Keratinocyte (primary cell): ENCODE data around the gene ARID3A.

ENCODE experiments used
- EZH2 ChIP-seq: IDR thresholded peaks from one replicate; pipeline ENCODE4 v1.6.1; 2012; ENCODE audit warnings: inconsistent platforms, mild to moderate bottlenecking, low read length, moderate library complexity
- TF ChIP-seq, protein P1 (sequence below), 3 experiments: IDR thresholded peaks in 1 of 3; conservative IDR thresholded peaks in 1 of 3; optimal IDR thresholded peaks in 1 of 3; 2 replicates in 2 of 3; 3 replicates in 1 of 3; pipeline versions ENCODE3 to v1.5.1; 2011; ENCODE audit warnings: low read length in 3 of 3, mild to moderate bottlenecking in 3 of 3, moderate library complexity in 2 of 3, control low read depth in 1 of 3, inconsistent platforms in 1 of 3; ENCODE audit not compliant: insufficient read depth in 2 of 3; ENCODE audit errors: extremely low read depth in 1 of 3

DNA sequence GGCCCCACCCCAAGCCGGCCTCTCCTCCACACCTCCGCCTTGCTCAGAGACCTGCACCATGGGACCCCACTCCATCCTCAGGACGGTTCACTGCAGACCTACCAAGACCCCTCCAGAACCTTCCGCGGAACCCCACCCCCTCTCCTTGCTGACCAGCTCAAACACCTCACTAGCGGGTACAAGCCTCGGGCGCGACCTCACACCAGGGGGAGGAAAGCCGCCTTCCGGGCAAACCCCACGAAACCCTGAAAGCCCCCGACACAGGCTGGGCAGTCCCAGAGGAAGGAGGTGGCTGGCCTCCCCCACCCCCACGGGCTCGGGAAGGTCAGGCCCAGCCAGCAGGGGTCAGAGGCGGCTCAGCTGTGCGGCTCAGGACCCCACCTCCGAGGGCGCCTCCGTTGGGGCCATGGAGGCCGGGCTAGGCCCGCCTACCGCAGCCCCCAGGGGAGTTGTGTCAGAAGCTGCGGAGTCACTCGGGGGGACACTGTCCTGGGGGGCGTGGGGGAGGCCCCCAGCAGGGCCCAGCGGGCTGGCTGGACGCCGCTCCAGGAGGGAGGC lies 84.2 kb downstream of the ARID3A start:
- TF ChIP-seq EZH2: no peak
- TF ChIP-seq, protein P1, sequence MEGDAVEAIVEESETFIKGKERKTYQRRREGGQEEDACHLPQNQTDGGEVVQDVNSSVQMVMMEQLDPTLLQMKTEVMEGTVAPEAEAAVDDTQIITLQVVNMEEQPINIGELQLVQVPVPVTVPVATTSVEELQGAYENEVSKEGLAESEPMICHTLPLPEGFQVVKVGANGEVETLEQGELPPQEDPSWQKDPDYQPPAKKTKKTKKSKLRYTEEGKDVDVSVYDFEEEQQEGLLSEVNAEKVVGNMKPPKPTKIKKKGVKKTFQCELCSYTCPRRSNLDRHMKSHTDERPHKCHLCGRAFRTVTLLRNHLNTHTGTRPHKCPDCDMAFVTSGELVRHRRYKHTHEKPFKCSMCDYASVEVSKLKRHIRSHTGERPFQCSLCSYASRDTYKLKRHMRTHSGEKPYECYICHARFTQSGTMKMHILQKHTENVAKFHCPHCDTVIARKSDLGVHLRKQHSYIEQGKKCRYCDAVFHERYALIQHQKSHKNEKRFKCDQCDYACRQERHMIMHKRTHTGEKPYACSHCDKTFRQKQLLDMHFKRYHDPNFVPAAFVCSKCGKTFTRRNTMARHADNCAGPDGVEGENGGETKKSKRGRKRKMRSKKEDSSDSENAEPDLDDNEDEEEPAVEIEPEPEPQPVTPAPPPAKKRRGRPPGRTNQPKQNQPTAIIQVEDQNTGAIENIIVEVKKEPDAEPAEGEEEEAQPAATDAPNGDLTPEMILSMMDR (optimal IDR thresholded peaks at IDR 0.05 in 1 of 3, IDR thresholded peaks at IDR 0.05 in 1 of 3, conservative IDR thresholded peaks at IDR 0.05 in 1 of 3; ENCODE audit: extremely low read depth in 1 of 3, insufficient read depth in 2 of 3, low read length in 3 of 3): no peak
